ENCODE data around the gene MYO7B. TPM values are rescaled to one million over a fixed set of nuclear protein-coding genes. Genes with fewer than 3 reads are reported as not detected.

MYO7B gene
- total RNA-seq, 2 experiments from 2014 or later, result 0.65 to 1.2 TPM

DNA sequence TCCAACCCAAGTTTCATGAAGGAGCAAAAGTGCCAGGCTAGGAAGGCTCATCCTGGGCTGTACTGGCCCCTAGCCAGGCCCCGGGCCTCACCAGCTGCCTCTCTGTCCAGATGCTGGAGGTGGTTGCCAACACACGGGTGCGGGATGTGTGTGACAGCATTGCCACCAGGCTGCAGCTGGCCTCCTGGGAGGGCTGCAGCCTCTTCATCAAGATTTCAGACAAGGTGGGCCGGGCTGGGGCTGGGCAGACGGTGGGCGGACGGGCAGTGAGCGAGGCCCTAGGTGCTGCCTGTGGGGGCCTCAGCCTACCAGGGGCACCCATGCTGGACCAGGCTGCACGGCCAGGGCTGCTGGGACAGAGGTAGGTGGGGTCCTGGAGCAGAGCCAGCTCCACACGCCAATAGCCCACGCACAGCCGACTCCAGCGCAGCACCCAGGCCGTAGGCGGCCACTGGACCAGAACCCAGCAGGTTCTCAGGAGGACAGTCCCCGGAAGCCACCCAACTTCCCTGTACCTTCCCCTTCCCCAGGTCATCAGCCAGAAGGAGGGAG is 98.7 kb downstream of the MYO7B start:
- Mint-ChIP-seq H3K36me3 (ENCODE audit: low read depth) (no peaks in the 10 kb centered on the region), H3K4me1 (ENCODE audit: low read depth) (peaks cover 51% of the 10 kb centered on the region), H3K4me3 (no peak overlapping the region), H3K27me3 (no peaks in the 10 kb centered on the region), H3K27ac (peak overlapping the region; percentile 5), H3K9me3 (no peaks in the 10 kb centered on the region)
- ChIA-PET POLR2A (no interaction called here), CTCF (no interaction called here)
- TF ChIP-seq, protein P1, sequence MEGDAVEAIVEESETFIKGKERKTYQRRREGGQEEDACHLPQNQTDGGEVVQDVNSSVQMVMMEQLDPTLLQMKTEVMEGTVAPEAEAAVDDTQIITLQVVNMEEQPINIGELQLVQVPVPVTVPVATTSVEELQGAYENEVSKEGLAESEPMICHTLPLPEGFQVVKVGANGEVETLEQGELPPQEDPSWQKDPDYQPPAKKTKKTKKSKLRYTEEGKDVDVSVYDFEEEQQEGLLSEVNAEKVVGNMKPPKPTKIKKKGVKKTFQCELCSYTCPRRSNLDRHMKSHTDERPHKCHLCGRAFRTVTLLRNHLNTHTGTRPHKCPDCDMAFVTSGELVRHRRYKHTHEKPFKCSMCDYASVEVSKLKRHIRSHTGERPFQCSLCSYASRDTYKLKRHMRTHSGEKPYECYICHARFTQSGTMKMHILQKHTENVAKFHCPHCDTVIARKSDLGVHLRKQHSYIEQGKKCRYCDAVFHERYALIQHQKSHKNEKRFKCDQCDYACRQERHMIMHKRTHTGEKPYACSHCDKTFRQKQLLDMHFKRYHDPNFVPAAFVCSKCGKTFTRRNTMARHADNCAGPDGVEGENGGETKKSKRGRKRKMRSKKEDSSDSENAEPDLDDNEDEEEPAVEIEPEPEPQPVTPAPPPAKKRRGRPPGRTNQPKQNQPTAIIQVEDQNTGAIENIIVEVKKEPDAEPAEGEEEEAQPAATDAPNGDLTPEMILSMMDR (IDR thresholded peaks at IDR 0.05), result no peak
- no peak for ATAC-seq
- intact Hi-C loops (cut with micrococcal nuclease), result no loop called here
- DNase-seq, result no peak

DNA sequence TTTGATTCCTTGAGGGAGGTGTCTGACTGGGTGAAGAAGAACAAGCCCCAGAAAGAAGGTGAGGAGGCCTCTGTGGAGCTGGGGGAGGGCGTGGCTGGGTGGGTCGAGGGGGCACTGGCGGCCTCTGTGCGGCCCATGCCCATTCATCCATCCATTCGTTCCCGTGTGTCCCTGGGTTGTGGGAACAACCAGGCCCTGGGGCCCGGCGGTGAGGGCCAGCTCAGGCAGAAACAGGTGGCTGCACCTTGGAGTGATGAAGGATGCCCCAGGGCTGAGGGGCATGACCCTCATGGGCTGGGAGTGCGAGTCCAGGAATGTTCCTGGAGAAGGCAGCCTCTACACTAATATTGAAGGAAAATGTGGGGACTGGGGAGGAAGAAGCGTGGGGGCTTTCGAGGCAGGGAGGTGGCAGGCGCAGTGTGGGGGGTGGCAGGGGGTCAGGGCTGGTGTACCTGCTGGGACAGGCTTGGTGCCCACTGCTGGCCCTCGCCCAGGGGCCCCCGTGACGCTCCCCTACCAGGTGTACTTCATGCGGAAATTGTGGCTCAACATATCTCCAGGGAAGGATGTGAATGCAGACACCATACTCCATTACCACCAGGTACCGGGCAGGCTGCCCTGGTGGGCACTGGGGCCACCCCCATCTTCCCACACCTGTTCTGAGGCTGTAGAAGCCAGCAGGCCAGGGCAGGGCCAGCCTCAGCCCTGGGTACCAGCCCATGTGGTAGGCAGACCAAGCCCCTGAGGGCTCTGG is 99.3 kb downstream of the MYO7B start:
- ChIA-PET POLR2A (no interaction called here), CTCF (interaction anchor here (5.9 kb wide), 1 partner anchor 43 kb away, joined by 39 read pairs; no protein-coding TSS in a partner anchor)
- no peak for ATAC-seq
- peaks cover 56% of the 10 kb centered on the region for H3K4me1 Mint-ChIP-seq (ENCODE audit: low read depth)
- H3K9me3 Mint-ChIP-seq, result no peaks in the 10 kb centered on the region
- H3K36me3 Mint-ChIP-seq (ENCODE audit: low read depth), result no peaks in the 10 kb centered on the region
- H3K27me3 Mint-ChIP-seq, result no peaks in the 10 kb centered on the region
- intact Hi-C loops (cut with micrococcal nuclease), result no loop called here
- DNase-seq, result no peak
- no peak overlapping the region for H3K4me3 Mint-ChIP-seq
- no peak overlapping the region for H3K27ac Mint-ChIP-seq
- TF ChIP-seq, protein P1 (IDR thresholded peaks at IDR 0.05), result no peak

DNA sequence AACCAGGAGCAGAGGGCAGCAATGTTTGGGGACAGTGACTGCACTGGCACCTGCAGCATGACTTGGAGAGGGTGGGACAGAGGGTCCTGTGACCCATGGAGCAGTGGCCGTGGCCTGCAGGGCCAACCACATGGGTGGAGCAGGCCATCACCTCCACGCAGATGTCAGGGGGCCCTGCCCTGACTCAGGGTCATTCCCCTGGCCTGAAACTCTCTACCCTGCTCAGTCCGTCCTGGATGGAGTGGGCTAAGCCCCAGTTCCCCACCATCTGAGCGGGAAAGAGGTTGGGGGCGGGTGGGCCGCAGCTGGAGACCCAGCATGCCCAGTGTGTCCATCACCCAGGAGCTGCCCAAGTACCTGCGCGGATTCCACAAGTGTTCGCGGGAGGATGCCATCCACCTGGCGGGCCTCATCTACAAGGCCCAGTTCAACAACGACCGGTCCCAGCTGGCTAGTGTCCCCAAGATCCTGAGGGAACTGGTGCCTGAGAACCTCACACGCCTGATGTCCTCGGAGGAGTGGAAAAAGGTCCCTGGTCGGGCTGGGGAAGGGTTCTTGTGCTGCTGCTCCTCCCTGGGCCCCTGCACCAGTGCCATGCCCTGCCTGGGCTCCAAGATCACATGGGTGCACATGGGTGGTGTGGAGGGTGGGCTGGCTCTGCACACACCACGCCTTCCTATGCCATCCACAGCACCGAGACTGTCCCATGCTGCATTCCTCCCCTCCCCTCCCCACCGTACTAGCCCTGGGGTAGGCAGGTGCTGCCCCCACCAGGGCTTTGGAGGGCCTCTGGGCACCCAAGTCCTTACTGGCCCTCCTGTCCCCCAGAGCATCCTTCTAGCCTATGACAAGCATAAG is 100.1 kb downstream of the MYO7B start:
- intact Hi-C loops (cut with micrococcal nuclease), result no loop called here
- CTCF ChIA-PET, result interaction anchor here (5.9 kb wide), 1 partner anchor 44 kb away, joined by 39 read pairs; no protein-coding TSS in a partner anchor
- H3K27ac Mint-ChIP-seq, result no peak overlapping the region
- POLR2A ChIA-PET, result no interaction called here
- DNase-seq, result no peak
- no peaks in the 10 kb centered on the region for H3K36me3 Mint-ChIP-seq (ENCODE audit: low read depth)
- no peaks in the 10 kb centered on the region for H3K9me3 Mint-ChIP-seq
- no peak for ATAC-seq
- no peaks in the 10 kb centered on the region for H3K27me3 Mint-ChIP-seq
- no peak overlapping the region for H3K4me3 Mint-ChIP-seq
- TF ChIP-seq, protein P1 (IDR thresholded peaks at IDR 0.05), result no peak
- H3K4me1 Mint-ChIP-seq (ENCODE audit: low read depth), result peaks cover 61% of the 10 kb centered on the region

DNA sequence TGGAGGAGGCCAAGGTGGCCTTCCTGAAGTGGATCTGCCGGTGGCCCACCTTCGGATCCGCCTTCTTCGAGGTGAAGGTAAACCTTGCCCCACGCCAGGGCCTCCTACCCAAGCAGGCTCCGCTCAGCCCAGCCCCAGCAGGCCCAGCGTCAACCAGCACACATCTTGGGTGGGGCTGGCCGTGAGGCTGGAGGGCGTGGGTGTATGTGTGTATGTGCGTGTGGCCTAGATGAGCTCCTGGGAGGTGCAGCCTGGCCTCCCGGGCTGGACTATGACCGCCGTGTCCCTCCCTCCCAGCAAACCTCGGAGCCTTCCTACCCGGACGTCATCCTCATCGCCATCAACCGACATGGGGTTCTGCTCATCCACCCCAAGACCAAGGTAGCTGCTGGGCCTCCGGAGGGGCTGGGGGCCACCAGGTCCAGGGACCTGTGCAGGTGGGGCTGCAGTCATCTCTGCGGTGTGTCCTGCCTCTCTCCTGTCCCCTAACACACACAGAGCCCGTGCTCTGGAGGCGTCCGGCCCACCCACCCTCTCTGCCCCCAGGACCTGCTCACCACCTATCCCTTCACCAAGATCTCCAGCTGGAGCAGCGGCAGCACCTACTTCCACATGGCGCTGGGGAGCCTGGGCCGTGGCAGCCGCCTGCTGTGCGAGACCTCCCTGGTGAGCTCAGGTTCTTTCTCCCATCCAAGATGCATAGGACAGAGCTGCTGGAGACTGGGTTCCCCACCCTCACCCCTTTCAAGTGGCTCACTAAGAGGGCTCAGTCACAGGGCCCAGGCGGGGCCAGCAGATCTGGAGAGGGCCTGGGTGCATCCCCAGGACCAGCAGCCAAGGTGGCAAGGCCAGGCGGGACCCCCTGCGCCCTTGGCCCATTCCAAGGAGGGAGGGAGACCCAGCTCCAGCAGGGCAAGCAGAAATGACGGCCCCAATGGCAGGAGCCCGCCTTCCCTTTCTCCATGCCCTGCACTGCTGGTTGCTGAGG is 101.1 kb downstream of the MYO7B start:
- intact Hi-C loops (cut with micrococcal nuclease), result no loop called here
- no peaks in the 10 kb centered on the region for H3K9me3 Mint-ChIP-seq
- CTCF ChIA-PET, result interaction anchor here (1.0 to 5.9 kb wide), 4 partner anchors 14 to 45 kb away, joined by 3 to 39 read pairs (median 6); no protein-coding TSS in a partner anchor
- H3K27me3 Mint-ChIP-seq, result no peaks in the 10 kb centered on the region
- ATAC-seq, result no peak
- POLR2A ChIA-PET, result interaction anchor here (1.4 kb wide), 1 partner anchor 45 kb away, joined by 3 read pairs; no protein-coding TSS in a partner anchor
- peaks cover 65% of the 10 kb centered on the region for H3K4me1 Mint-ChIP-seq (ENCODE audit: low read depth)
- no peaks in the 10 kb centered on the region for H3K36me3 Mint-ChIP-seq (ENCODE audit: low read depth)
- TF ChIP-seq, protein P1 (IDR thresholded peaks at IDR 0.05), result no peak
- H3K4me3 Mint-ChIP-seq, result no peak overlapping the region
- peak overlapping the region; percentile 30 for H3K27ac Mint-ChIP-seq
- no peak for DNase-seq
